ENCODE data around the gene IQCF5. TPM values are rescaled to one million over a fixed set of nuclear protein-coding genes. Genes with fewer than 3 reads are reported as not detected.

IQCF5 gene
- total and polyA plus RNA-seq, 9 of the 15 experiments (the other 6 are each of a cell fraction or from before 2014, with no cell fraction given), result not detected

DNA sequence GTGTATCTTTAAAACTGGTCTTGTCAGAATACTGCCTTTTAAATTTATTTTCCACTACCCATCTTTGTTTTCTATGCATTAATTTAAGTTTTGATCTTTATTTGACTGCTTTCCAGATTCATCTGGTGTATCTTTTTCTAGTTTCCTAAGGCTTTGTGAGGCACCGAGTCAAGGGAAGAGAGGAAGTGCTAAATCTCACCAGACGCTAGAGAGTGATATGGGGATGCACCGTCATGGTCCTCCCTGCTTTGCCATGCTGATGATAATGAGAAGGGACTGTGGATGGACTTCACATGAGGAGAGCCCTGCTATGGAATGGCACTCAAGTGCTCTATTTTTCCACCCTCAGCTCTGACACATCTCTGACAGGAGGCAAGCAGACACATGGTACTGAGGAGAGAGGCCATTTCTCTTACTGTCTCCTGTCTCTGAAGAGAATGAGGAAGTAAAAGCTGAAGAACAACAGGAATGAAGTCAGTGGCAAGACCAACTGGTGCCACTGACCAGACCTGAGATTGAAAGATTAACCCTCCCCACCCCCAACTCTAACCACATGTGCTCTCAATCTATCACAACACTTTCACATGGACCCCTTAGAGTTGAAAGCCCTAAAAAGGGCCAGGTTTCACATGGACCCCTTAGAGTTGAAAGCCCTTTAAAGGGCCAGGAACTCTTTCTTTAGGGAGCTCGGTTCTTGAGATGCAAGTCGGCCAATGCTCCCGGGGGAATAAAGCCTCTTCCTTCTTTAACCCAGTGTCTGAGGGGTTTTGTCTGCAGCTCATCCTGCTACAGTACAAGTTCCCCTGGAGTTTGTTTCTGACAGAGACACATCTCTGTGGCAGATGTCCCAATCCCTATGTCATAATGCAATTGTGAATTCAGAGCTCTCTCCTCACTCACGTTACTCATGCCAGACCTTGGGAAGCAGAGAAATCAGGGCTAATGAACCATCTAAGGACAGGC, 14.4 kb downstream of the IQCF5 start, which contains the start of gene IQCF2 (continued):
- TF ChIP-seq, protein P1, sequence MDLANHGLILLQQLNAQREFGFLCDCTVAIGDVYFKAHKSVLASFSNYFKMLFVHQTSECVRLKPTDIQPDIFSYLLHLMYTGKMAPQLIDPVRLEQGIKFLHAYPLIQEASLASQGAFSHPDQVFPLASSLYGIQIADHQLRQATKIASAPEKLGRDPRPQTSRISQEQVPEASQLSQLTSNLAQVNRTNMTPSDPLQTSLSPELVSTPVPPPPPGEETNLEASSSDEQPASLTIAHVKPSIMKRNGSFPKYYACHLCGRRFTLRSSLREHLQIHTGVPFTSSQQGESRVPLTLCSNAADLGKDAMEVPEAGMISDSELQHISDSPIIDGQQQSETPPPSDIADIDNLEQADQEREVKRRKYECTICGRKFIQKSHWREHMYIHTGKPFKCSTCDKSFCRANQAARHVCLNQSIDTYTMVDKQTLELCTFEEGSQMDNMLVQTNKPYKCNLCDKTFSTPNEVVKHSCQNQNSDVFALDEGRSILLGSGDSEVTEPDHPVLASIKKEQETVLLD (IDR thresholded peaks at IDR 0.05), result no peak
- TF ChIP-seq SIX5 (IDR thresholded peaks at IDR 0.05; ENCODE audit: borderline replicate concordance in 1 of 2, insufficient read depth in 1 of 2, low read depth in 1 of 2, low read length in 2 of 2), result no peak
- TF ChIP-seq NCOR1 (IDR thresholded peaks at IDR 0.05), result peak; percentile 20; the same call in 1 of the 2 replicates
- TF ChIP-seq ZEB2 (IDR thresholded peaks at IDR 0.05), result no peak
- no peak for TF ChIP-seq ZC3H8 (IDR thresholded peaks at IDR 0.05)
- TF ChIP-seq SMARCA4 (IDR thresholded peaks at IDR 0.05), result 0 out of 2 replicates have a peak, but pooled peaks have one; percentile 15
- TF ChIP-seq SIN3A (IDR thresholded peaks at IDR 0.05; ENCODE audit: borderline replicate concordance in 2 of 2, control insufficient read depth in 1 of 2, low read depth in 2 of 2, low read length in 2 of 2), result no peak
- TF ChIP-seq DPF2 (IDR thresholded peaks at IDR 0.05), result peak; percentile 44; the same call in 1 of the 2 replicates
- no peak for TF ChIP-seq MITF (IDR thresholded peaks at IDR 0.05)
- TF ChIP-seq NFXL1 (CRISPR knock-in tag; IDR thresholded peaks at IDR 0.05), result no peak
- TF ChIP-seq ARID3A (IDR thresholded peaks at IDR 0.05; ENCODE audit: borderline replicate concordance, low read depth, low read length), result no peak
- no peak for TF ChIP-seq ILF3 (IDR thresholded peaks at IDR 0.05; ENCODE audit: borderline replicate concordance)
- TF ChIP-seq CCAR2 (IDR thresholded peaks at IDR 0.05; ENCODE audit: low read depth, low read length), result no peak
- TF ChIP-seq TCF3 (CRISPR knock-in tag; IDR thresholded peaks at IDR 0.05), result peak; percentile 29; the same call in 1 of the 2 replicates
- no peak for TF ChIP-seq GATAD2B (IDR thresholded peaks at IDR 0.05; ENCODE audit: borderline replicate concordance)
- no peak for TF ChIP-seq ZNF830 (CRISPR knock-in tag; IDR thresholded peaks at IDR 0.05)
- TF ChIP-seq ARHGAP35 (IDR thresholded peaks at IDR 0.05; ENCODE audit: partially characterized antibody), result no peak
- no peak for TF ChIP-seq ZNF146 (CRISPR knock-in tag; IDR thresholded peaks at IDR 0.05; ENCODE audit: unreplicated experiment)
- TF ChIP-seq CBFA2T2 (conservative IDR thresholded peaks at IDR 0.05), result peak; percentile 49; the same call in 1 of the 2 replicates
- no peak for TF ChIP-seq L3MBTL2 (IDR thresholded peaks at IDR 0.05)
- no peak for TF ChIP-seq GATAD2A (IDR thresholded peaks at IDR 0.05)
- TF ChIP-seq RNF2 (IDR thresholded peaks at IDR 0.05), result no peak
- TF ChIP-seq RBM14 (IDR thresholded peaks at IDR 0.05; ENCODE audit: borderline replicate concordance, insufficient read depth, low read depth, low read length), result no peak
- peak; percentile 71 for TF ChIP-seq NFE2 (IDR thresholded peaks at IDR 0.05; ENCODE audit: low read depth)

All from K562 (cell line).